Mucosa of rectum (tissue), 2 donors: ENCODE data around the gene RPAP3.
"Not testable (repeated sequence)": the region's sequence is repeated elsewhere in the genome, so short reads cannot be mapped to it uniquely, and the experiment has no call there.

Experiments used
- H3K27ac ChIP-seq, 2 donors: one replicate each; pipeline ENCODE4 v1.7.0; 2013; ENCODE audit warnings: inconsistent platforms in 2 of 2, low read depth in 2 of 2, low read length in 2 of 2
- H3K27me3 ChIP-seq, 2 donors: one replicate each; pipeline ENCODE4 v1.7.0; 2013; ENCODE audit warnings: low read length in 2 of 2; ENCODE audit not compliant: control insufficient read depth in 2 of 2, insufficient read depth in 2 of 2
- H3K36me3 ChIP-seq, 2 donors: one replicate each; pipeline ENCODE4 v1.7.0; 2013; ENCODE audit warnings: low read length in 2 of 2; ENCODE audit not compliant: control insufficient read depth in 2 of 2, insufficient read depth in 2 of 2
- H3K4me1 ChIP-seq, 2 donors: one replicate each; pipeline ENCODE4 v1.7.0; 2013; ENCODE audit warnings: low read length in 2 of 2, mild to moderate bottlenecking in 1 of 2; ENCODE audit not compliant: control insufficient read depth in 2 of 2, insufficient read depth in 2 of 2
- H3K4me3 ChIP-seq, 2 donors: one replicate each; pipeline ENCODE4 v1.7.0; 2013; ENCODE audit warnings: low read length in 2 of 2
- H3K9ac ChIP-seq, 2 donors: one replicate each; pipeline ENCODE4 v1.7.0; 2013; ENCODE audit warnings: low read length in 2 of 2, low read depth in 1 of 2, mild to moderate bottlenecking in 1 of 2
- H3K9me3 ChIP-seq, 2 donors: one replicate each; pipeline ENCODE4 v1.7.0; 2013; ENCODE audit warnings: low read length in 2 of 2; ENCODE audit not compliant: control insufficient read depth in 2 of 2
- donor health status: healthy.
- donor health status: Normal muscosa, but diverticular disease.

RPAP3 gene

DNA sequence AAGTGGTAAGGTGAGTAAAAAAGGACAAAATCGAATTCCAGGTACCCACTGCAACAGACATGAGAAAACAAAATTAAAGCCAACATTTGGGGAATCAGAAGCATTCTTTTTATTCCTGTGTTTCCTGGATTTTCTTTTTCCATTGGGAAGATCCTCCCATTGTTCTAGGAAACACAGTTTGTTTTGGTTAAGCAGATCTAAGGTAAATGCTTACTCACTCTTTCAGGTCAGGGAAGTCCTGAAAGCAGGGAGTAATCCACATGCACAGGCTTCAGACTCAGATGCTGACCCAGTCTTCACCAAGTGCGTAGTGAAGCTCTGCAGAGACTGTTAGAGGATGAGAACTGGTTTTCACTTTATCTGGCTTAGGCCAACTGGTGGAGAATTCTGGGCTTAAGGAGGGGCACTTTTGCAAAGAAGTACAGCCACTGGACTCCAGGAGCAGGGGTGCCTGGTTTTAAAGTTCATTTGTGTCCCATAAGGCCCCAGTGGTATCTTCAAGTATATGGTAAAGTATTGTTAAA, 57.7 kb downstream of the RPAP3 start:
- H3K27me3 ChIP-seq, result no peaks in the 10 kb centered on the region
- H3K36me3 ChIP-seq, result no peaks in the 10 kb centered on the region
- peaks cover 0 to 3% of the 10 kb centered on the region in 2 donors for H3K4me1 ChIP-seq
- H3K27ac ChIP-seq, result no peak overlapping the region
- no peak overlapping the region for H3K4me3 ChIP-seq
- H3K9ac ChIP-seq, result no peak overlapping the region
- H3K9me3 ChIP-seq, result no peaks in the 10 kb centered on the region

DNA sequence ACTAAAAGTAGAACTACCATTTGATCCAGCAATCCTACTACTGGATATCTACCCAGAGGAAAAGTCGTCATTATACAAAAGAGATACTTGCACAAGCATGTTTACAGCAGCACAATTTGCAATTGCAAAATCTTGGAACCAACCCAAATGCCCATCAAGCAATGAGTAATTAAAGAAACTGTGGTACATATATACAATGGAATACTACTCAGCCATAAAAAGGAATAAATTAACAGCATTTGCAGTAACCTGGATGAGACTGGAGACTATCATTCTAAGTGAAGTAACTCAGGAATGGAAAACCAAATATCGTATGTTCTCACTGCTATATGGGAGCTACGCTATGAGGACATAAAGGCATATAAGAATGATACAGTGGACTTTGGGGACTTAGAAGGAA, 63.5 kb downstream of the RPAP3 start:
- not testable (repeated sequence) for H3K9ac ChIP-seq, H3K27me3 ChIP-seq, H3K4me3 ChIP-seq, H3K9me3 ChIP-seq, H3K4me1 ChIP-seq, H3K27ac ChIP-seq, H3K36me3 ChIP-seq

- Histone ChIP-seq H3K36me3 (no peaks in the 10 kb centered on the region), H3K9ac (no peak overlapping the region), H3K27me3 (no peaks in the 10 kb centered on the region), H3K27ac (no peak overlapping the region), H3K9me3 (peaks cover 0 to 2% of the 10 kb centered on the region in 2 donors), H3K4me1 (no peaks in the 10 kb centered on the region), H3K4me3 (no peak overlapping the region)
Observed at GRCh38 chr12:47636908-47637780, 68.7 kb downstream of the RPAP3 start.

GRCh38 chr12:47635770-47636169, 70.1 kb downstream of the RPAP3 start:
- not testable (repeated sequence) for H3K4me3 ChIP-seq, H3K36me3 ChIP-seq, H3K9me3 ChIP-seq, H3K4me1 ChIP-seq, H3K9ac ChIP-seq, H3K27me3 ChIP-seq, H3K27ac ChIP-seq

DNA sequence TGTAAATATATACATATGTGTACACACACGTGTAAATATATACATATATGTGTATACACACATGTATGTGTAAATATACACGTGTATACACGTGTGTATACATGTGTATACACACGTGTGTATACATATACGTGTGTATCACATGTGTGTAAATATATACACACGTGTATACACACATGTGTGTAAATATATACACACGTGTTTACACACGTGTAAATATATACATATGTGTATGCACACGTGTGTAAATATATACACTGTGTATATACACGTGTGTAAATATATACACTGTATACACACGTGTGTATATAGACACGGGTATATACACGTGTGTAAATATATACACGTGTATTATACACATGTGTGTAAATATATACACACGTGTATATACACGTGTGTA, 71.7 kb downstream of the RPAP3 start:
- no peak overlapping the region for H3K27ac ChIP-seq
- H3K9me3 ChIP-seq, result peaks cover 0 to 2% of the 10 kb centered on the region in 2 donors
- no peak overlapping the region for H3K4me3 ChIP-seq
- H3K27me3 ChIP-seq, result no peaks in the 10 kb centered on the region
- no peaks in the 10 kb centered on the region for H3K4me1 ChIP-seq
- H3K9ac ChIP-seq, result no peak overlapping the region
- no peaks in the 10 kb centered on the region for H3K36me3 ChIP-seq

DNA sequence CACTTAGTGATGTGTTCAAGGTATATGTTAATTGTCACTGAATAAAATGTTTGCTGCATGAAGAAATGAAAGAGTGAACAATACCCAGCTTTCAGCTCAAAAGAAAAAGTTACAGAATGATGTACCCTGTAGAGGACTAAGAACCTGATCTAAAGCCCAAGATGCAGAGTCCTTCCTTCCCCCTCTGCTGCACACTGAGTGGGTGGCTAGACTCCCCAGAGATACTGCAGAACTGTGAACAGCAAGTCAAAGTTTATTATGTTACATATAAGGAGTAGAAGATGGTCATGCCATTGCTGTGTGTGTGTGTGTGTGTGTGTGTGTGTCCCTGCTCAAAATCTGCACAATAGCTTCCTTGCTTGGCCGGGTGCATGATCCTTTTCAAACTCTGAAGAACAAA, 83.9 kb downstream of the RPAP3 start:
- no peaks in the 10 kb centered on the region for H3K36me3 ChIP-seq
- no peak overlapping the region for H3K9ac ChIP-seq
- H3K9me3 ChIP-seq, result no peaks in the 10 kb centered on the region

GRCh38 chr12:47617476-47617875, 88.4 kb downstream of the RPAP3 start:
- Histone ChIP-seq H3K9ac (no peak overlapping the region), H3K9me3 (no peaks in the 10 kb centered on the region), H3K27ac (no peak overlapping the region), H3K27me3 (no peaks in the 10 kb centered on the region), H3K4me1 (no peaks in the 10 kb centered on the region), H3K36me3 (no peaks in the 10 kb centered on the region), H3K4me3 (no peak overlapping the region)

More for the DNA sequence above, 83.9 kb downstream of the RPAP3 start:
- Histone ChIP-seq H3K4me3 (no peak overlapping the region), H3K27me3 (no peaks in the 10 kb centered on the region), H3K4me1 (no peaks in the 10 kb centered on the region), H3K27ac (no peak overlapping the region)

GRCh38 chr12:47616440-47616839, 89.4 kb downstream of the RPAP3 start:
- H3K4me3 ChIP-seq, result no peak overlapping the region
- no peaks in the 10 kb centered on the region for H3K4me1 ChIP-seq
- H3K27me3 ChIP-seq, result no peaks in the 10 kb centered on the region
- H3K9ac ChIP-seq, result no peak overlapping the region
- H3K9me3 ChIP-seq, result no peaks in the 10 kb centered on the region
- no peak overlapping the region for H3K27ac ChIP-seq
- H3K36me3 ChIP-seq, result no peaks in the 10 kb centered on the region

GRCh38 chr12:47615711-47616110, 90.1 kb downstream of the RPAP3 start:
- no peaks in the 10 kb centered on the region for H3K9me3 ChIP-seq
- no peak overlapping the region for H3K4me3 ChIP-seq
- no peaks in the 10 kb centered on the region for H3K27me3 ChIP-seq
- H3K36me3 ChIP-seq, result no peaks in the 10 kb centered on the region
- no peak overlapping the region for H3K27ac ChIP-seq
- no peak overlapping the region for H3K9ac ChIP-seq
- H3K4me1 ChIP-seq, result no peaks in the 10 kb centered on the region

DNA sequence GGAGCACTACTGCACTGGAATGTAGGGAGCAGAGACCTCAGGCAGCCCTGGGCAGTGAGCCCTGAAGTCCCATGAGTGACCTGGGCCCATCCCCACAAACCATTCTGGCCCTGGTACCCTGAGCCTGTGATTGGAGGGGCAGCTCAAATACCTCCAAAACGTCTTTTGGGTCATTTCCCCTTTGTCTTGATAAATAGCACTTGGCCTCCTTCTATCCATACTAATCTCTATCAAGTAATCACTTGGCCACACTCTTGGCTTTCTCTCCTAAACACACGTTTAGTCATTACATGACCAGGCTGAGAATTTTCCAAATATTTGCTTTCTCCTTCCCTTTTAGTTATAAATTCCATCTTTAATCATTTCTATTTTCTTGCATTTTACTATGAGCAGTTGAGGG, 91.3 kb downstream of the RPAP3 start:
- H3K4me1 ChIP-seq, result no peaks in the 10 kb centered on the region
- no peaks in the 10 kb centered on the region for H3K27me3 ChIP-seq
- no peak overlapping the region for H3K4me3 ChIP-seq
- no peak overlapping the region for H3K27ac ChIP-seq
- no peaks in the 10 kb centered on the region for H3K9me3 ChIP-seq
- H3K9ac ChIP-seq, result no peak overlapping the region
- no peaks in the 10 kb centered on the region for H3K36me3 ChIP-seq
